Measurements from ENCODE around the gene TSPAN11. TPM values are rescaled to one million over a fixed set of nuclear protein-coding genes. Genes with fewer than 3 reads are reported as not detected.

Gene TSPAN11
- total and polyA plus RNA-seq, 2 of the 8 experiments (the other 6 are each of a cell fraction or from before 2014, with no cell fraction given), result 3.9 to 8.2 TPM

DNA sequence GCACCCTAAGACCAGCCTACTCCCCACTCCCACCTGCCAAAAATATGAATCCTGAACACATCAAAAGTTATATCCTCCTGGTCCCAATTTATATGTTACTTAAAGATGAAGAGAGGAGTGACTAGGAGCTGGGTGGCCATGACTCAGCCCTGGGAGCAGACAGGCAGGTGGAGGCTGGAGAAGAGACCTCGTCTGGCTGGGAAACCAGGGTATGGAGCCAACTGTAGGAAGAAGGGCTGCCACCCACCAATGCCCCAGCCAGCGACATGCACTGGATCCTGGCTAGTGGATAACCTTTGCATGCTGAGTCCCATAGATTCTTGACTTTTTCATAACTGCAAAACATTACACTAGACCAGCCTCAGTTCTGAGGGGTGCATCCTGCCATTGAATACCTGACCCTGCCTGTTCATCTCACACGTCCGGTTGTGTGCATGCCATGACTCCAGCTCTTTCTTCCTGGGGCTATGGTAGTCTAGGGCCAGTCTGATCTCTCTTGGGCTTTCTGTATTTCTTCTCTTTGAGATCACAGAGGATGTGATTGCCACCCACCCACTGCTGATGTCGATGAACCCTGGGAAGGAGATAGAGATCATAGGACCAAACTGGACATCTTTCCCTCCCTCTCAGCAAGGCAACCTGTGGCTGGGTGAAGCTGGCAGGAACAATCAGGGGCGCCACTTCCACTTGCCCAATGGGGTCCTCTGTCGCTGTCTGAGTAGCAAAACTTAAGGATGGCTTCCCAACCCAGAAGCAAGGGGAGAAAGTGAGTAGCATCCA is 77.5 kb downstream of the TSPAN11 start:
- Histone ChIP-seq H4K5ac (ENCODE audit: insufficient read length, low read depth, low read length) (no peak overlapping the region), H2BK20ac (ENCODE audit: low read length) (no peak overlapping the region), H3K23me2 (ENCODE audit: low read depth, low read length) (no peaks in the 10 kb centered on the region), H2AK5ac (ENCODE audit: low read depth, low read length) (no peak overlapping the region), H3K18ac (ENCODE audit: extremely low read depth, low read length) (no peak overlapping the region), H3K79me2 (ENCODE audit: control insufficient read depth in 1 of 2, insufficient read depth in 2 of 2, low read length in 2 of 2) (no peaks in the 10 kb centered on the region), H3K79me1 (ENCODE audit: low read depth, low read length) (no peaks in the 10 kb centered on the region), H3K4me1 (replicated peaks in 1 of 4; ENCODE audit: control insufficient read depth in 3 of 4, insufficient read depth in 4 of 4, low read length in 3 of 4) (peaks cover 0 to 3% (median 0%) of the 10 kb centered on the region in 4 experiments; a peak in 2 of 7 replicates), H2BK15ac (ENCODE audit: low read length) (no peak overlapping the region), H4K91ac (replicated peaks; ENCODE audit: insufficient read length, low read length) (no peak overlapping the region), H3K23ac (ENCODE audit: insufficient read length) (no peak overlapping the region), H3K9me3 (ENCODE audit: insufficient read depth in 2 of 2, low read depth in 1 of 2, low read length in 1 of 2) (no peaks in the 10 kb centered on the region), H4K20me1 (replicated peaks in 1 of 2; ENCODE audit: control insufficient read depth in 1 of 2, insufficient read depth in 2 of 2, low read length in 2 of 2) (no peaks in the 10 kb centered on the region), H3K27ac (ENCODE audit: low read depth, low read length) (no peak overlapping the region), H3K14ac (ENCODE audit: insufficient read length) (no peak overlapping the region), H3K9ac (replicated peaks in 1 of 4; ENCODE audit: extremely low read depth in 1 of 4, low read depth in 3 of 4, low read length in 3 of 4) (no peak overlapping the region), H4K8ac (ENCODE audit: extremely low read depth, insufficient read depth, low read length) (no peak overlapping the region), H3K27me3 (replicated peaks in 1 of 4; ENCODE audit: control insufficient read depth in 3 of 4, extremely low read depth in 1 of 4, insufficient read depth in 3 of 4, low read length in 3 of 4) (no peaks in the 10 kb centered on the region; a peak in 1 of 7 replicates), H2BK120ac (replicated peaks; ENCODE audit: low read depth, low read length) (no peak overlapping the region), H2AFZ (ENCODE audit: low read length) (no peak overlapping the region), H3K4ac (replicated peaks; ENCODE audit: insufficient read length, low read depth, low read length) (no peak overlapping the region), H3K4me2 (ENCODE audit: insufficient read depth in 1 of 2, low read depth in 2 of 2, low read length in 2 of 2) (no peak overlapping the region), H2BK12ac (ENCODE audit: low read depth, low read length) (no peak overlapping the region), H3K56ac (replicated peaks; ENCODE audit: insufficient read length, low read depth, low read length) (no peak overlapping the region), H2BK5ac (ENCODE audit: low read depth, low read length) (no peak overlapping the region; the same call in 1 of the 2 replicates), H3K36me3 (ENCODE audit: control insufficient read depth in 2 of 4, insufficient read depth in 4 of 4, low read length in 3 of 4) (no peaks in the 10 kb centered on the region), H3K4me3 (ENCODE audit: extremely low read depth in 1 of 4, insufficient read depth in 2 of 4, low read depth in 3 of 4, low read length in 4 of 4) (no peak overlapping the region)
- POLR2A ChIA-PET (ENCODE audit: partially characterized antibody), result no interaction called here
- DNase-seq (ENCODE audit: low read depth in 1 of 2, low spot score in 2 of 2) (no peak), FAIRE-seq (no peak)
- WGBS, 2 experiments (ENCODE audit: extremely low coverage in 1 of 2, insufficient coverage in 1 of 2, insufficient read length in 1 of 2, insufficient replicate concordance in 2 of 2, low coverage in 1 of 2, low lambda C conversion rate in 2 of 2, missing lambda C conversion rate in 1 of 2), result 86% methylated on average over 7 of the region's 7 CpGs; no CpG with 5 or more reads in 1 of the 2 experiments
- CTCF ChIA-PET (ENCODE audit: partially characterized antibody), result interaction anchor here (0.6 to 1.6 kb wide), 5 partner anchors 13 to 89 kb away, joined by 3 to 4 read pairs (median 4); no protein-coding TSS in a partner anchor
- TF ChIP-seq, protein P1, sequence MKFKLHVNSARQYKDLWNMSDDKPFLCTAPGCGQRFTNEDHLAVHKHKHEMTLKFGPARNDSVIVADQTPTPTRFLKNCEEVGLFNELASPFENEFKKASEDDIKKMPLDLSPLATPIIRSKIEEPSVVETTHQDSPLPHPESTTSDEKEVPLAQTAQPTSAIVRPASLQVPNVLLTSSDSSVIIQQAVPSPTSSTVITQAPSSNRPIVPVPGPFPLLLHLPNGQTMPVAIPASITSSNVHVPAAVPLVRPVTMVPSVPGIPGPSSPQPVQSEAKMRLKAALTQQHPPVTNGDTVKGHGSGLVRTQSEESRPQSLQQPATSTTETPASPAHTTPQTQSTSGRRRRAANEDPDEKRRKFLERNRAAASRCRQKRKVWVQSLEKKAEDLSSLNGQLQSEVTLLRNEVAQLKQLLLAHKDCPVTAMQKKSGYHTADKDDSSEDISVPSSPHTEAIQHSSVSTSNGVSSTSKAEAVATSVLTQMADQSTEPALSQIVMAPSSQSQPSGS (IDR thresholded peaks at IDR 0.05; ENCODE audit: low read length), result no peak
- TF ChIP-seq SAP30 (IDR thresholded peaks at IDR 0.05; ENCODE audit: insufficient read depth, insufficient replicate concordance, low read length) (no peak), BACH1 (IDR thresholded peaks at IDR 0.05; ENCODE audit: low read length) (no peak), SRF (IDR thresholded peaks at IDR 0.05; ENCODE audit: low read depth, low read length) (no peak), CHD1 (IDR thresholded peaks at IDR 0.05; ENCODE audit: low read depth, low read length) (no peak), NANOG (IDR thresholded peaks at IDR 0.05; ENCODE audit: insufficient read depth, low read depth, low read length, poor library complexity, severe bottlenecking) (no peak), KDM5A (IDR thresholded peaks at IDR 0.05; ENCODE audit: low read length) (no peak), FOSL1 (IDR thresholded peaks at IDR 0.05; ENCODE audit: insufficient read depth, low read depth, low read length) (no peak), SIN3A (conservative IDR thresholded peaks at IDR 0.05 in 1 of 2, IDR thresholded peaks at IDR 0.05 in 1 of 2; ENCODE audit: low read depth in 1 of 2, low read length in 2 of 2) (no peak), RBBP5 (IDR thresholded peaks at IDR 0.05; ENCODE audit: borderline replicate concordance, low read depth, low read length) (no peak)

Data from H1 (cell line).